Non-pigmented ciliary epithelial cell (primary cell): ENCODE data around the gene ARL6IP6.

Experiments used
- DNase-seq: peaks from one replicate; pipeline ENCODE4 v3.0.0-alpha.2; 2010; ENCODE audit warnings: low read depth

ARL6IP6 gene

GRCh38 chr2:152718076-152718908, at the start of gene ARL6IP6:
TSS of gene ARL6IP6 (plus strand) at chr2:152718620. CDS start at chr2:152718625, 5 bp downstream.
- DNase-seq: peak; percentile 40

DNA sequence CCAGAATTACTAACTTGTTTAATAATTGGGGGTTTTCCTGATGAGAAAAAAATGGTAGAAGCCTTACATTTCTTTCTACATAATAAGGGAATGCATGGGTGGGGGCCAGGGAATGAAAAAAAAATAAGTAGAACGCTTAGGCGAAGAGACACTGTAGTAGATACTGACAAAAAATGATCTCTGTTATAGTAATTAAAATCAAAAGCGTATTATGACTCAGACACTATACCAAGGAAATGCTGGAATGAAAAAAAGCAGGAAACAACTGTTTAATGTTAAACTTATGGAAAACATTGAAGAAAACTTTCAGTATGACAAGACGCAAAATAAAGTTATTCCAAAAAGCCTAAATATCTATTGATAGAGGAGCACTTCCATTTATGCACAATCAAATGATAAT, 44.1 kb upstream of the ARL6IP6 start:
- DNase-seq: no peak

DNA sequence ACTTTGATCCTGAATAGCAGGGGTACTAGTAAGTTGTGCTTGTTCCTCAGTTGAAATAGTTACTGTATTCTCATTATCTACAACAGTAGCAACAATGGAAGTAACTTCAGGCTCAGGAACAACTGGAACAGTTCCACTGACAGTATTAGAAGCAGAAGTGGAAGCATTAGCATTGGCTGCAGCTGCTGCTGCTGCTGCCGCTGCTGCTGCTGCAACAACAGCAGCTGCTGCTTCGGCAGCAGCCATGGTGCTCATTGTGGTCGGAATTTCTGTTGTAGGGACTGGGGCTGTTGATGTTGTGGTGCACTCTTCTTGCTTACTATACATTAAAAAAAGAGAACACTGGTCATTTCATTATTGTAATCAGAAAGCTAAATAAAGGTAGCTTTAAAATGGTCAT, 42.0 kb upstream of the ARL6IP6 start:
- DNase-seq: no peak

GRCh38 chr2:152678808-152679207, 39.6 kb upstream of the ARL6IP6 start:
- DNase-seq: no peak

- no peak for DNase-seq
Observed at GRCh38 chr2:152682663-152683062, 35.8 kb upstream of the ARL6IP6 start.

DNA sequence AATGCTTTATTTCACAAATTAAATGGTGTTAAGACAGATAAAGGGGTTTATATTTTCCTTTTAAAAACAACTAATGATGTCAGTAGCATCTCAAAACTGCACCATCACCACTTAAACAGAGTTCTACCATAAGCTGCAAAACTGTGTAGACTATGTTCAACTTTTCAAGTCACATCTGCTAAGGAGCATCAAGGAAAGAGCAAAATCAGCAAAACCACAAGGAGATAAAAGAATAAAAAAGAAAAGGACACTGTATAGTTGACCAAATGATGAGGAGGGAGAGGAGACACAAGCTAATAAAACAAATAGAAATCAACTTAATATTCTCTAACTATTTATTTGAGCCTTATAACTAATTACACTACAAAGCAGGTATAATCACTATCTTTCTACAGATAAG, 35.0 kb upstream of the ARL6IP6 start:
- no peak for DNase-seq

- no peak for DNase-seq
Observed at GRCh38 chr2:152686321-152686720, 32.1 kb upstream of the ARL6IP6 start.

DNA sequence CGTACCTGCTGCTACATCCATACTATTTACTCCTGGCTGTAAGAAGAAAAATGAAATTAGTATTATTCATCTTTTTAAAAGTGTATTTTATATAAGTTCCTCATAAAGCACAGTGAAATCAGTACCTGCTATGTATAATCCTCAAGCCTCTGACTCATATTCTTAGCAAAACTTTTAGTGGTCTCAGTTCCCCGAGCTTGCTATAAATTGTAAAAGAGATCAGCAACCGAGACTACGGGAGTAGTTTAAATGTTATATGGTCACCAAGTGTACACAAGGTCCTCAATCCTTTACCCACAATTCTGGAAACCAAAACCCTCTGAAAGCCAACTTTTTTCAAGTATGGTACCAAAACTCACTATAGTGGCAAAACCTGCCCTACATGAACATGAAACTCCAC, 25.4 kb upstream of the ARL6IP6 start:
- no peak for DNase-seq

- DNase-seq: peak; percentile 72
Observed at GRCh38 chr2:152694161-152694661, 24.2 kb upstream of the ARL6IP6 start.

GRCh38 chr2:152695763-152696162, 22.7 kb upstream of the ARL6IP6 start:
- DNase-seq: no peak

DNA sequence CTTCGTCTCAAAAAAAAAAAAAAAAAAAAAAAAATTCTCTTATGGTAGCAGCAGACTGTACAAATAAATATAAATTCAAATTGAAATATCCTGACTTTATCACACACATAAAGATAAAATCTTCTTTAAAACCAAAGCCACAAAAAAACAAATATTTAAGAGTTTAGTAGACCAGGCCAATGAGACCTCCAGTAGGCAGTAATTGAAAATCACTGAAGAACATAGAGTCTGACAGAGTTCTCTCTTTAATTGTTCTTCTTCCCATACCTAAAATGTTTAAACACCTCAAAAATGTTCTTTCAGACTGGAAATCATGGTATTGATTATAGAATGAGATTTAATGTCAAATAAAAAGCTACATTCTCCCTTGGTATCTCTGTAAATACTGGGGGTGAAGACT, 21.9 kb upstream of the ARL6IP6 start:
- DNase-seq: no peak

DNA sequence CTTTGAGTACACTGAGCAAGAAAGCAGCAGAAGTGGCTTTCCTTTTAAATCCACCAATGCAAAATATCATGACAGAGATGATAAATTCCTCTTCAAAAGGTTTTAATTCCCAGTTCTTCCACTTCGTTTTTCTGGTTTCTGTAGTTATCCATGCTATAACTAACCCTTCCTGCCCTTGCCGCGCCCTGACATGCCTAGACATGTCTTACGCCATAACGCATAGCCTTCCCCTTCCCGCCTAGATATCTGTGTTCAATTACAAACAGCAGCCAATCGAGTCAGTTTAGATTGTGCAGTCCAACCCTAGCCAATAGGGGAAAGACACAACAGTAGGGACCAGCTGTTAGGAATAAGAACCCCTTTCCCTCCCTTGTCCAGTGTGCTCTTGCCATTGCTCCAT, 17.2 kb upstream of the ARL6IP6 start:
- no peak for DNase-seq

DNA sequence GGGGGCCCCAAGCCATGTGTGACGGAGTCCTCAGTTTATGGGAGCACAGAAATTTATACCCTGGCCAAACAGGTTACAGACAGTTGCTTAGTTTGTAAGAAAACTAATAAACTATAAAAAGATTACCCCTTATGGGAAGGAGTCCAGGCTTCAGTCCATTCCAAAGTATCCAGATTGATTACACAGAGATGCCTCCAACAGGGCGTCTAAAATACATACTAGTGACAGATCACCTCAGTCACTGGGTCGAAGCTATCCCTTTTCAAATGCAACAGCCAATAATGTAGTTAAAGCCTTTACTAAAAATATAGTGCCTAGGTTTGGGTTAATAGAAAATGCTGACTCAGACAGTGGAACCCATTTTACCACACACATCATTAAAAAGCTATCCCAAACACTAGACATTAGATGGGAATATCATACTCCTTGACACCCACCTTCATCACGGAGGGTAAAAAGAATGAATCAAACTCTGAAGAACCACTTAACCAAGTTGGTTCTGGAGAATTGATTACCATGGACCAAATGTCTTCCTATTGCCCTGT, 11.9 kb upstream of the ARL6IP6 start:
- no peak for DNase-seq

DNA sequence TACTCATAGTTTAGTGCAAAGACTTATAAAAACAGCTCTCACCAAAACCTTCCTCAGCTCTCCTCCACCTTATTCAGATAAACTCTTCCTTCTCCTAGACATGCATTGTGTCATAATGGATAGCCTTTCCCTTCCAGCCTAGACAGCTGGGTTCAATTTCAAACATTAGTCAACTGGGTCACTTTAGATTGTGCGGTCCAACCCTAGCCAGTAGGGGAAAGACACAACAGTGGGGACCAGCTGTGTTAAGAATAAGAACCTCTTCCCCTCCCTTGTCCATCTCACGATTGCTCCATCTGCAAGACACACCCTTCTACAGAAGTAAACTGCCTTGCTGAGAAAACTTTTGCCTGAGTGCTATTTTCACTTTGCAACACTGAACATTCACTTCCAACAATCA, 9.7 kb upstream of the ARL6IP6 start:
- no peak for DNase-seq

GRCh38 chr2:152710713-152711112, 7.7 kb upstream of the ARL6IP6 start:
- peak; percentile 59 for DNase-seq

DNA sequence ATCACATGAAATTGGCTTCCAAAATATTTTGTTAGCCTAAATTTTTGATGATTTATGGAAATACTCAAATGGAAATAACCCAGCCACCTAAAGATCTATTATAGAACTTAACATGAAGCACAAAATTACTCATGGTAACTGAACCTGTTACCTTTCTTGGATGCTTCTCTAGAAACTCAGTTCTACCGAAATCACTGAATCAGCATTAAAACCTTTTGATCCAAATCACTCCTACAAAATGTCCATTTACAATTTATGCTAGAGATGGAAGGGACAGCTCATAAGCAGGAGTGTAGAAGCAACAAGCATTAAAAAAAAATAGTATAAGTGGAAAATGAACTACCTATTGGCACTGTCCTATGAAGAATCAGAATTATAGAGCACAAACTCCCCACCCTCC, 3.3 kb upstream of the ARL6IP6 start:
- DNase-seq: no peak

DNA sequence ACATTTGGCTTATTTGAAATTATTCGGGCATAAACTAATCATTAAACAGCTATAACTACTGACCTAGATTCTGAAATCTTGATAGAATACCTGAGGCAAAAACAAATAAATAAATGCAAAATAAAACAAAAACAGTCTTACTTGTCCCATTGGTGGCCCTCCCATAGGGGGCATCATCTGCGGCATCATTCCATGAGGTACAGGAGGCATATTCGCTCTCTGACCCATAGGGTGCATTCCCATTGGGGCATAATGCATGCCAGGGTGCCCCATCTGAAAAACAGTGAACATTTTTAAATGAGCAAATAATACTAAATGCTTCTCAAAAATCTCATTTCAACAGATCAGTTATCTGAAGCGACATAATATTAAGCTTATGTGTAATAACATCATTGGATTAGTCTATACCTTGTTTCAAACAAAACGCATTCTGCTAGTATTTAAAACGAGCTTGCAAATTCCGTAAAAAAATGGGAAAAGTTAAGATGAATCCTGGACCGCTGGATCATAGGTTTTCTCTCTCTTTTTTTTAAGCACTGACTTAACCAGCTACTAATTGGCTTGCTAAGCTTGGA, 2.5 kb upstream of the ARL6IP6 start:
- no peak for DNase-seq

DNA sequence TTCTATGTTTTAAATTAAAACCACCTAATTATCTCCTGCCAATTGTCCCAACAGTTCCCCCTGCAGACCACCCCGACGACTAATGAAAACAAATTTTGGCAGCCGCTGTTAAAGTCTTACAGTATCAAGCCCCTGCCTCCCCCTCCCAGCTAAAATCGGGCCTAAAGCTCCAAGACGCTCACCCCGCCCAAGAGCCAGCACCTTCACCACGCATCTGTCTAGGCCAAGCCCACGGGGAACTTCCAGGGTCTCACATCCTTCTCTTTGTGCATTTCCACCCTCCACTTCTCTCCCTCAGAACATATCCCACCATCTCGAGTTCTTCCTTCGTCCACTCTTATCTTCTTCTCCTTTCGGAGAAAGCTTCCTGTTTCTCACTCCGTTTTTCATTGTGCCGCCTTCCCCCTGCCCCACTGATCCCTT, 1.6 kb upstream of the ARL6IP6 start:
- no peak for DNase-seq

DNA sequence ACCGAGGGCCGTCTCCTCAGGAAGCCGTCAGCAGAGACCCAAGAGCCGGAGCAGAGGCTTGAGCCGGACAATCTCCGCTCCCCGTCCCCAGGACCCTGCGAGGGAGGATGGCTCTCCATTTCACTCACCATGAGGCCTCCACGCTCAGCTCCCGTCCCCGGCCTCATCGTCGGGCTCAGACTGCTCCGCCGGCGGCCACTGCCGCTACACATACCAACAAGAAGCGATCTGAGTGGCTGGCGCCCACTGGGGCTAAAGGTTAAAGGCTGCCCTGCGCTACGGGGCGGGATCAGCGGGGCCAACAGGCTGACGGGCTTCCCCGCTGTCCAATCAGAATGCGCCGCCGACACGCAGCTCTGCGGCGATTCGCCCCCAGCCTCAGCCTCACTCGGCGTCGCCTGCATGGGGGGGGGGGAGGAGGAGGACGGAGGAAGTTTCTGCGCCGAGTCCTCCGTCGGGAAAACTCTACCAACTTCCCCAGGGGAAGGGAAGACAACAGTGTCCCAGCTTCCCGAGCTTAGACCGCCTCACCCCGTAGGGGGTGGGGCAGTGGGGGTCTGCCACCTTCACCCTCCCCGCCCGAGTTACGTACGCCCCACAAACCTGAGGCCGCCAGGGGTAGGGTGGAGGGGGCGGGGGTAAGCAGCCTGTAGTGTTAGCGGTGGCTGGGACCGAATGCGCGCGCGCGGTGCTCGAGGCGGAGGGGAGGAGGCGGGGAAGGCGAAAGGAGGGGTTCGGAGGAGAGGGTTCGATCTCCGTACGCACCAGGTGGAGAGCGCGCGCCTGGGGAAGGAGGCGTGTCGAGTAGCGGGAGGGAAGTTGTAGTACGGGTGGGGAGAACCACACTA, 968 bp upstream of the ARL6IP6 start, which contains the start of gene PRPF40A:
PRPF40A (minus strand) TSS at position 234 of the 848 bp plus-strand sequence; CDS start at position 212, 22 bp downstream.
- DNase-seq: peak; percentile 87

DNA sequence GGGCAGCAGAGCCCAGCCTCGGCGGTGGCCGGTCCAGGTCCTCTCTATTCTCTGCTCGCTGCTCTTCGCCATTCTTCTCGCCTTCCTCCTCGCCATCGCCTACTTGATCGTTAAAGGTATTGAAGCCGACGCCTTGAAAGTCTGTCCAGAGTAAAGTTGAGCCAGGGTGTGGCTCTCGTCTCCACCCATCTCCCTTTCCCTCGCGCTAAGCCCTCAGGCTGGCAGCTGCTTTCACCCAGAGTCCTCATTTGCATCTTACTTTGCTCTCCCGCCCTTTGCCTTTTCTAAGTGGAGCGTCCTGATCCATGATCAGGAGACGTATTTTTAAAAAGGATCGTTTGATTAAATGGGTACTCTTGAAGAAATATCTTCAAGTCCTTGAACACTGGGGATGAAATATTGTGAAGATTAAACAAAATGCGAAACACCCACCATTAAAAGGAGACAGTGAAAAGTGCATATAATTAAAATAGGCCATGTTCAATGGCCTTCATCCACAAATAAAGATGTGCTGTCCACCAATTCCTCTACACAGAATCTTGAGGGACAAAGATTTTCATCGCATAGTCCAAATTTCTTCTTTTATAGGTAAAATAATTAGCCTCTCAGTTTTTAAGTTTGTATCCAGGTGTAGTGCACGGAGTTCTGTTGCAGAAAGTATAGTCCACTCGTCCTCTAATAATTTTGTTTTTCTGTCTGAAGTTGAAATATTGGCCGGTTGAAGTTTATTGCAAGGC, 657 bp downstream of the ARL6IP6 start:
- no peak for DNase-seq

DNA sequence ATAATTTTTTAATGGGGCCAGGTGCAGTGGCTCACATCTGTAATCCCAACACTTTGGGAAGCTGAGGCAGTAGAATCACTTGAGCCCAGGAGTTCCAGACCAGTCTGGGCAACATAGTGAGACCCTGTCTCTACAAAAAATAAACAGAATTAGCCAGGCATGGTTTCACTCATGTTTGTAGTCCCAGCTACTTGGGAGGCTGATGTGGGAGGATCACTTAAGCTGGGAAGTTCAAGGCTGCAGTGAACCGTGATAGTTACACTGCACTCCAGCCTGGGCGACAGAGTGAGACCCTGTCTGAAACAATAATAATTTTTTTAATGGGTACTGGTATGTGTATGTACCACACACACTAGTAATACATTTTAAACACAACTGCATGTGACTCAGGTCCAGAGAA, 2.4 kb downstream of the ARL6IP6 start:
- DNase-seq: no peak
